Neural cell (in vitro differentiated cells): Measurements from ENCODE around the gene RBM10. TPM values are rescaled to one million over a fixed set of nuclear protein-coding genes. Genes with fewer than 3 reads are reported as not detected.

Experiments
- H2AFZ ChIP-seq: fragments of 200-600, 300-800 bp; sonication (generic), shearing (Covaris generic); 2 replicates; pipeline ENCODE4 v1.6.0; 2014; ENCODE audit warnings: low read depth, mild to moderate bottlenecking, antibody characterized with exemption, low read length, moderate library complexity
- H3F3A ChIP-seq: fragments of 200-600 bp; shearing (Covaris generic); 2 replicates; pipeline ENCODE4 v1.6.1; 2016; ENCODE audit warnings: mild to moderate bottlenecking, moderate library complexity, mixed read lengths, antibody characterized with exemption, low read length; ENCODE audit not compliant: insufficient read depth, poor library complexity, severe bottlenecking
- H3K27ac ChIP-seq: fragments of 200-600, 300-800 bp; sonication (generic), shearing (Covaris generic); 2 replicates; pipeline ENCODE4 v1.5.1; 2014; ENCODE audit warnings: mild to moderate bottlenecking, low read length, moderate library complexity
- H3K27me3 ChIP-seq: fragments of 300-800, 200-600 bp; sonication (generic), shearing (Covaris generic); 2 replicates; pipeline ENCODE4 v1.6.0; 2014; ENCODE audit warnings: mild to moderate bottlenecking, low read depth, low read length, moderate library complexity; ENCODE audit not compliant: insufficient read depth
- H3K36me3 ChIP-seq: fragments of 300-800, 200-600 bp; sonication (generic), shearing (Covaris generic); 2 replicates; pipeline ENCODE4 v1.5.1; 2014; ENCODE audit warnings: mild to moderate bottlenecking, antibody characterized with exemption, low read length, moderate library complexity; ENCODE audit not compliant: insufficient read depth
- H3K4me2 ChIP-seq: fragments of 300-800, 200-600 bp; sonication (generic), shearing (Covaris generic); 2 replicates; pipeline ENCODE4 v1.6.0; 2014; ENCODE audit warnings: mild to moderate bottlenecking, low read length
- H3K4me3 ChIP-seq: fragments of 300-800, 200-600 bp; sonication (generic), shearing (Covaris generic); 2 replicates; pipeline ENCODE4 v1.5.1; 2014; ENCODE audit warnings: mild to moderate bottlenecking, low read length, moderate library complexity
- H3K79me2 ChIP-seq: fragments of 200-600 bp; shearing (Covaris generic); replicated peaks from 2 replicates; pipeline ENCODE4 v1.6.0; 2014; ENCODE audit warnings: mild to moderate bottlenecking, low read length, moderate library complexity; ENCODE audit not compliant: insufficient read depth
- H3K9ac ChIP-seq: fragments of 300-800, 200-600 bp; sonication (generic), shearing (Covaris generic); 2 replicates; pipeline ENCODE4 v1.6.1; 2016; ENCODE audit warnings: mild to moderate bottlenecking, low read length, mixed read lengths
- H3K9me2 ChIP-seq: fragments of 200-600 bp; shearing (Covaris generic); 2 replicates; pipeline ENCODE4 v1.6.1; 2016; ENCODE audit warnings: mild to moderate bottlenecking, low read length, mixed read lengths; ENCODE audit not compliant: insufficient read depth
- H3K9me3 ChIP-seq: fragments of 200-600, 300-800 bp; sonication (generic), shearing (Covaris generic); 2 replicates; pipeline ENCODE4 v1.6.1; 2016; ENCODE audit warnings: mild to moderate bottlenecking, mixed run types, low read length, moderate library complexity, mixed read lengths
- H4K20me1 ChIP-seq: fragments of 200-600 bp; shearing (Covaris generic); 2 replicates; pipeline ENCODE4 v1.6.1; 2016; ENCODE audit warnings: mild to moderate bottlenecking, mixed run types; ENCODE audit not compliant: insufficient read depth
- CTCF ChIP-seq: fragments of 450-650 bp; IDR thresholded peaks from 2 replicates; pipeline ENCODE4 v1.5.1; 2014; ENCODE audit warnings: antibody characterized with exemption, mild to moderate bottlenecking, moderate library complexity; ENCODE audit not compliant: poor library complexity, severe bottlenecking
- EP300 ChIP-seq: fragments of 450-650 bp; conservative IDR thresholded peaks from 2 replicates; pipeline ENCODE4 v1.6.1; 2014; ENCODE audit warnings: antibody characterized with exemption, mild to moderate bottlenecking, moderate library complexity; ENCODE audit not compliant: poor library complexity, severe bottlenecking
- EZH2 ChIP-seq: fragments of 200-600, 300-800 bp; shearing (Covaris generic), sonication (generic); IDR thresholded peaks from 2 replicates; pipeline ENCODE4 v1.6.1; 2014; ENCODE audit warnings: antibody characterized with exemption, low read length, borderline replicate concordance, mild to moderate bottlenecking; ENCODE audit not compliant: insufficient read depth, poor library complexity, severe bottlenecking
- MXI1 ChIP-seq: fragments of 450-650 bp; conservative IDR thresholded peaks from 2 replicates; pipeline ENCODE4 v1.6.1; 2014; ENCODE audit warnings: antibody characterized with exemption, mild to moderate bottlenecking; ENCODE audit not compliant: poor library complexity, severe bottlenecking
- POLR2AphosphoS5 ChIP-seq: IDR thresholded peaks from 2 replicates; pipeline ENCODE4 v1.6.1; 2012
- RAD21 ChIP-seq: fragments of 450-650 bp; conservative IDR thresholded peaks from 2 replicates; pipeline ENCODE4 v1.6.1; 2014; ENCODE audit warnings: antibody characterized with exemption, mild to moderate bottlenecking, moderate library complexity
- REST ChIP-seq: IDR thresholded peaks from 2 replicates; pipeline ENCODE4 v1.6.1; 2012; ENCODE audit warnings: borderline replicate concordance
- SMC3 ChIP-seq: fragments of 450-650 bp; conservative IDR thresholded peaks from 2 replicates; pipeline ENCODE4 v1.6.1; 2014; ENCODE audit warnings: antibody characterized with exemption, mild to moderate bottlenecking, moderate library complexity; ENCODE audit not compliant: poor library complexity
- TAF1 ChIP-seq: IDR thresholded peaks from 2 replicates; pipeline ENCODE4 v1.6.1; 2012; ENCODE audit warnings: low read depth
- polyA plus RNA-seq: library from polyadenylated mRNA; depleted of rRNA; stranded (reverse); fragments of >200 nt; gene quantifications from 2 replicates; pipeline ENCODE4 v1.2.3, GENCODE V29; 2014

Gene RBM10
- polyA plus RNA-seq, 1 donor from 2014 or later = 53.1 TPM

- no peak overlapping the region for H3K9ac ChIP-seq
- no peak overlapping the region for H2AFZ ChIP-seq
- no peaks in the 10 kb centered on the region for H3K79me2 ChIP-seq
- TF ChIP-seq TAF1 (no peak), RAD21 (no peak), EZH2 (no peak), POLR2AphosphoS5 (no peak), CTCF (no peak), MXI1 (no peak)
- H3K4me2 ChIP-seq = no peak overlapping the region
- no peak overlapping the region for H3K4me3 ChIP-seq
- H3K27me3 ChIP-seq = no peaks in the 10 kb centered on the region
- no peaks in the 10 kb centered on the region for H3F3A ChIP-seq
- H4K20me1 ChIP-seq = no peaks in the 10 kb centered on the region
- H3K9me3 ChIP-seq = no peaks in the 10 kb centered on the region
- no peaks in the 10 kb centered on the region for H3K9me2 ChIP-seq
- no peaks in the 10 kb centered on the region for H3K36me3 ChIP-seq
- no peak overlapping the region for H3K27ac ChIP-seq
These were observed 35.3 kb downstream of the RBM10 start for GRCh38 chrX:47180346-47180745.

- Histone ChIP-seq H3K9me2 (no peaks in the 10 kb centered on the region), H3K27ac (no peak overlapping the region), H3K4me3 (no peak overlapping the region), H2AFZ (no peak overlapping the region), H3K36me3 (no peaks in the 10 kb centered on the region), H3K9ac (no peak overlapping the region), H3F3A (no peaks in the 10 kb centered on the region), H3K79me2 (no peaks in the 10 kb centered on the region), H3K9me3 (no peaks in the 10 kb centered on the region), H3K27me3 (no peaks in the 10 kb centered on the region), H3K4me2 (no peak overlapping the region), H4K20me1 (no peaks in the 10 kb centered on the region)
- TF ChIP-seq SMC3 (no peak), EZH2 (no peak), RAD21 (no peak), REST (no peak), CTCF (no peak), POLR2AphosphoS5 (no peak), EP300 (no peak), MXI1 (no peak), TAF1 (no peak)
These were observed 36.3 kb downstream of the RBM10 start for GRCh38 chrX:47181301-47181700.
